ENCODE measurements around the gene FANCD2.

GRCh38 chr3:10015461-10015904, 10.8 kb upstream of the FANCD2 start:
- TF ChIP-seq, protein P1, sequence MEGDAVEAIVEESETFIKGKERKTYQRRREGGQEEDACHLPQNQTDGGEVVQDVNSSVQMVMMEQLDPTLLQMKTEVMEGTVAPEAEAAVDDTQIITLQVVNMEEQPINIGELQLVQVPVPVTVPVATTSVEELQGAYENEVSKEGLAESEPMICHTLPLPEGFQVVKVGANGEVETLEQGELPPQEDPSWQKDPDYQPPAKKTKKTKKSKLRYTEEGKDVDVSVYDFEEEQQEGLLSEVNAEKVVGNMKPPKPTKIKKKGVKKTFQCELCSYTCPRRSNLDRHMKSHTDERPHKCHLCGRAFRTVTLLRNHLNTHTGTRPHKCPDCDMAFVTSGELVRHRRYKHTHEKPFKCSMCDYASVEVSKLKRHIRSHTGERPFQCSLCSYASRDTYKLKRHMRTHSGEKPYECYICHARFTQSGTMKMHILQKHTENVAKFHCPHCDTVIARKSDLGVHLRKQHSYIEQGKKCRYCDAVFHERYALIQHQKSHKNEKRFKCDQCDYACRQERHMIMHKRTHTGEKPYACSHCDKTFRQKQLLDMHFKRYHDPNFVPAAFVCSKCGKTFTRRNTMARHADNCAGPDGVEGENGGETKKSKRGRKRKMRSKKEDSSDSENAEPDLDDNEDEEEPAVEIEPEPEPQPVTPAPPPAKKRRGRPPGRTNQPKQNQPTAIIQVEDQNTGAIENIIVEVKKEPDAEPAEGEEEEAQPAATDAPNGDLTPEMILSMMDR (IDR thresholded peaks at IDR 0.05), result no peak
- no peak for TF ChIP-seq ZFX (IDR thresholded peaks at IDR 0.05; ENCODE audit: borderline replicate concordance)
